DOHH2 (cell line): ENCODE results near the gene MRPL49.

ENCODE experiments used
- H3F3A ChIP-seq: fragments of 200-600 bp; sonication (generic), shearing (Covaris generic); 2 replicates; pipeline ENCODE4 v1.6.0; 2016; ENCODE audit warnings: antibody characterized with exemption, mild to moderate bottlenecking; ENCODE audit not compliant: control insufficient read depth, insufficient read depth
- H3K27ac ChIP-seq: fragments of 200-600 bp; sonication (generic); 2 replicates; pipeline ENCODE4 v1.5.1; 2014; ENCODE audit warnings: low read depth, mild to moderate bottlenecking, low read length, moderate library complexity
- H3K27me3 ChIP-seq: fragments of 200-600 bp; sonication (generic); 2 replicates; pipeline ENCODE4 v1.6.1; 2014; ENCODE audit warnings: mild to moderate bottlenecking, low read length, mixed read lengths; ENCODE audit not compliant: control insufficient read depth
- H3K36me3 ChIP-seq: fragments of 200-600 bp; sonication (generic); 2 replicates; pipeline ENCODE4 v1.6.1; 2014; ENCODE audit warnings: mild to moderate bottlenecking, low read length, moderate library complexity, mixed read lengths; ENCODE audit not compliant: control insufficient read depth
- H3K4me1 ChIP-seq: fragments of 200-600 bp; sonication (generic); 2 replicates; pipeline ENCODE4 v1.6.1; 2014; ENCODE audit warnings: mild to moderate bottlenecking, low read length, mixed read lengths; ENCODE audit not compliant: control insufficient read depth
- H3K4me2 ChIP-seq: fragments of 200-600 bp; sonication (generic); 2 replicates; pipeline ENCODE4 v1.6.0; 2014; ENCODE audit warnings: mild to moderate bottlenecking, low read length, moderate library complexity
- H3K4me3 ChIP-seq: fragments of 200-600 bp; sonication (generic); 2 replicates; pipeline ENCODE4 v1.5.1; 2014; ENCODE audit warnings: mild to moderate bottlenecking, low read length, mixed read lengths
- H3K79me2 ChIP-seq: fragments of 200-600 bp; sonication (generic); 2 replicates; pipeline ENCODE4 v1.6.1; 2014; ENCODE audit warnings: mild to moderate bottlenecking, low read length, mixed read lengths; ENCODE audit not compliant: control insufficient read depth
- H3K9me2 ChIP-seq: fragments of 200-600 bp; sonication (generic); replicated peaks from 2 replicates; pipeline ENCODE4 v1.6.1; 2014; ENCODE audit warnings: mild to moderate bottlenecking, low read length, mixed read lengths; ENCODE audit not compliant: control insufficient read depth
- H3K9me3 ChIP-seq: fragments of 200-600 bp; sonication (generic); 2 replicates; pipeline ENCODE4 v1.6.1; 2014; ENCODE audit warnings: antibody characterized with exemption, low read length, mixed read lengths; ENCODE audit not compliant: control insufficient read depth, insufficient read depth
- H4K20me1 ChIP-seq: fragments of 200-600 bp; sonication (generic); 2 replicates; pipeline ENCODE4 v1.6.0; 2014; ENCODE audit warnings: low read depth, mild to moderate bottlenecking, antibody characterized with exemption, low read length, moderate library complexity; ENCODE audit not compliant: control insufficient read depth, insufficient read depth
- CTCF ChIP-seq: fragments of 200-600 bp; sonication (generic); IDR thresholded peaks from one replicate; pipeline ENCODE4 v1.5.1; 2014; ENCODE audit warnings: antibody characterized with exemption, mild to moderate bottlenecking, low read depth, low read length; ENCODE audit not compliant: poor library complexity, severe bottlenecking
- EZH2phosphoT487 ChIP-seq: fragments of 200-600 bp; sonication (generic); IDR thresholded peaks from 2 replicates; pipeline ENCODE4 v1.6.1; 2017; ENCODE audit warnings: borderline replicate concordance, mild to moderate bottlenecking, antibody characterized with exemption, low read length, moderate library complexity, mixed read lengths

The MRPL49 gene

GRCh38 chr11:65124480-65125196 is 2.5 kb downstream of the MRPL49 start:
- H3K27ac ChIP-seq = peak overlapping the region; percentile 15; the same call in 1 of the 2 replicates
- TF ChIP-seq CTCF (no peak), EZH2phosphoT487 (no peak)
- H3K4me1 ChIP-seq = peaks cover 42% of the 10 kb centered on the region
- H3K4me3 ChIP-seq = no peak overlapping the region
- no peaks in the 10 kb centered on the region for H3K9me3 ChIP-seq
- H3K9me2 ChIP-seq = no peaks in the 10 kb centered on the region
- H4K20me1 ChIP-seq = peaks cover 9% of the 10 kb centered on the region; the same call in 1 of the 2 replicates
- H3K36me3 ChIP-seq = peaks cover 91% of the 10 kb centered on the region
- H3F3A ChIP-seq = peaks cover 64% of the 10 kb centered on the region
- H3K27me3 ChIP-seq = no peaks in the 10 kb centered on the region
- peaks cover 60% of the 10 kb centered on the region for H3K79me2 ChIP-seq
- H3K4me2 ChIP-seq = peak overlapping the region; percentile 86; the same call in 1 of the 2 replicates

DNA sequence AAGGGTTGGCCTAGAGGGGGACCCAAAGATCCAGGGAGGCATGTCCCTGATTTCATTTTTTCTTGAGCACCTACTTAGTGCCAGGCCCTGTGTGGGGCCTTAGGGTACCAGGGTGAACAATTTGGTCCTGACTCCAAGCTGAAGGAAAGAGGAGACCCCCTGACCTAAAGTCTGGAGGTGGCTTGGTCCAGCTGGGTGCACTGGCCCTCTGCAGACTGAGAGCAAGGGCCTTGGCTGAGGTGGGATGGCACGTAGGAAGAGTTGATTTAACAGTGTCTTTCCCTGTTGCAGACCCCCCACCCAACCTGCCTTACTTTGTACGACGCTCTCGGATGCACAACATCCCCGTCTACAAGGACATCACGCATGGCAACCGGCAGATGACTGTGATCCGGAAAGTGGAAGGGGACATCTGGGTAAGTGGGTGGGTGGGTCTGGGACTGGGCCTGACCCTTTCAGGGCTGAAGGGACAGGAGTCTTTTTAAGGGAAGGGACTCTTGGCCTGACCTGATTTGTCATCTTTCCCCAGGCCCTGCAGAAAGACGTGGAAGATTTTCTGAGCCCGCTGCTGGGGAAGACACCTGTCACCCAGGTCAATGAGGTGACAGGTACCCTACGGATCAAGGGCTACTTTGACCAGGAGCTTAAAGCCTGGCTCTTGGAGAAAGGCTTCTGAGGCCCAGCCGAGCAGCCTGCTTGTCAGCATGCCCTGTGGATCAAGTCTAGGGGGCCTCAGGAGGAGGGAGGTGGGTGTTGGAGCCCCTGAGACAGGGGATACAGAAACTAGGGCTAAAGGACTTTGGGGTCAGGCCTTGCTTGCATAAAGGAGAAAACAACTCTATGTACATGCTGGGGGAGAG is 3.3 kb downstream of the MRPL49 start:
- Histone ChIP-seq H3K4me2 (no peak overlapping the region), H3K79me2 (peaks cover 60% of the 10 kb centered on the region), H3K36me3 (peaks cover 91% of the 10 kb centered on the region), H3K4me3 (no peak overlapping the region), H3K4me1 (peaks cover 42% of the 10 kb centered on the region), H4K20me1 (peaks cover 14% of the 10 kb centered on the region; the same call in 1 of the 2 replicates), H3K9me3 (no peaks in the 10 kb centered on the region), H3K27ac (peak overlapping the region; percentile 100), H3K27me3 (no peaks in the 10 kb centered on the region), H3K9me2 (no peaks in the 10 kb centered on the region), H3F3A (peaks cover 64% of the 10 kb centered on the region)
- no peak for TF ChIP-seq EZH2phosphoT487
- no peak for TF ChIP-seq CTCF

GRCh38 chr11:65126624-65127274 is 4.6 kb downstream of the MRPL49 start:
- Histone ChIP-seq H3K4me2 (no peak overlapping the region), H3F3A (peaks cover 66% of the 10 kb centered on the region), H3K36me3 (peaks cover 91% of the 10 kb centered on the region), H3K9me3 (no peaks in the 10 kb centered on the region), H3K27ac (peak overlapping the region; percentile 100), H4K20me1 (peaks cover 20% of the 10 kb centered on the region; the same call in 1 of the 2 replicates), H3K4me3 (no peak overlapping the region), H3K4me1 (peaks cover 47% of the 10 kb centered on the region), H3K9me2 (no peaks in the 10 kb centered on the region), H3K27me3 (no peaks in the 10 kb centered on the region), H3K79me2 (peaks cover 59% of the 10 kb centered on the region)
- TF ChIP-seq EZH2phosphoT487 (no peak), CTCF (no peak)
